GM12875 (cell line): ENCODE data around the gene ZBTB20.

Experiments
- H3K4me3 ChIP-seq: one replicate; pipeline ENCODE4 v1.5.1; 2011; ENCODE audit warnings: low read depth, low read length, control low read depth
- TF ChIP-seq, protein P1 (sequence below): IDR thresholded peaks from 2 replicates; pipeline ENCODE4 v1.5.1; 2011; ENCODE audit warnings: low read depth, mild to moderate bottlenecking, control low read depth, inconsistent platforms, low read length, moderate library complexity, borderline replicate concordance; ENCODE audit not compliant: insufficient read depth

The ZBTB20 gene

GRCh38 chr3:114758831-114759699 is 388.0 kb downstream of the ZBTB20 start:
- H3K4me3 ChIP-seq: no peak overlapping the region
- TF ChIP-seq, protein P1, sequence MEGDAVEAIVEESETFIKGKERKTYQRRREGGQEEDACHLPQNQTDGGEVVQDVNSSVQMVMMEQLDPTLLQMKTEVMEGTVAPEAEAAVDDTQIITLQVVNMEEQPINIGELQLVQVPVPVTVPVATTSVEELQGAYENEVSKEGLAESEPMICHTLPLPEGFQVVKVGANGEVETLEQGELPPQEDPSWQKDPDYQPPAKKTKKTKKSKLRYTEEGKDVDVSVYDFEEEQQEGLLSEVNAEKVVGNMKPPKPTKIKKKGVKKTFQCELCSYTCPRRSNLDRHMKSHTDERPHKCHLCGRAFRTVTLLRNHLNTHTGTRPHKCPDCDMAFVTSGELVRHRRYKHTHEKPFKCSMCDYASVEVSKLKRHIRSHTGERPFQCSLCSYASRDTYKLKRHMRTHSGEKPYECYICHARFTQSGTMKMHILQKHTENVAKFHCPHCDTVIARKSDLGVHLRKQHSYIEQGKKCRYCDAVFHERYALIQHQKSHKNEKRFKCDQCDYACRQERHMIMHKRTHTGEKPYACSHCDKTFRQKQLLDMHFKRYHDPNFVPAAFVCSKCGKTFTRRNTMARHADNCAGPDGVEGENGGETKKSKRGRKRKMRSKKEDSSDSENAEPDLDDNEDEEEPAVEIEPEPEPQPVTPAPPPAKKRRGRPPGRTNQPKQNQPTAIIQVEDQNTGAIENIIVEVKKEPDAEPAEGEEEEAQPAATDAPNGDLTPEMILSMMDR: no peak

- no peak overlapping the region for H3K4me3 ChIP-seq
- TF ChIP-seq, protein P1: no peak
Observed at GRCh38 chr3:114756506-114757279, 390.4 kb downstream of the ZBTB20 start.

DNA sequence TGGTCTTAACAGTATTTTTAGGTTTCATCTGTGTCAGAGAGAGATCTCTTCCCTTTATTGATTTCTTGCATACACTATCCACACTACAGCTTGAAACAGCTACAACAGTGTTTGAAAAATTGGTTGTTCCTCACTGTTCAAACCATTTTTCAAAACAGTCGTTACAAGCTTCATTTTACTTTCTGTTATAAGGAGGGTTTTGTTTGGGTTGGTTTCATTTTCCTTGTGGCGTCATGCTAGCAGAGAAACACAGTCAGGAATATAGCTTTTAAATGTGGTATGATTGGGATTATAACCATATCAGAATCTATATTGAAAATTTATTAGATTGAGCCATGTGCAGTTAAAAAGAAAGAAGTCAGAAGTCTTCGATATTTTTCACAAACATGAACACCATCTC is 400.6 kb downstream of the ZBTB20 start:
- no peak overlapping the region for H3K4me3 ChIP-seq
- TF ChIP-seq, protein P1: no peak

- TF ChIP-seq, protein P1: no peak
- H3K4me3 ChIP-seq: no peak overlapping the region
Observed at GRCh38 chr3:114745322-114746240, 401.5 kb downstream of the ZBTB20 start.

DNA sequence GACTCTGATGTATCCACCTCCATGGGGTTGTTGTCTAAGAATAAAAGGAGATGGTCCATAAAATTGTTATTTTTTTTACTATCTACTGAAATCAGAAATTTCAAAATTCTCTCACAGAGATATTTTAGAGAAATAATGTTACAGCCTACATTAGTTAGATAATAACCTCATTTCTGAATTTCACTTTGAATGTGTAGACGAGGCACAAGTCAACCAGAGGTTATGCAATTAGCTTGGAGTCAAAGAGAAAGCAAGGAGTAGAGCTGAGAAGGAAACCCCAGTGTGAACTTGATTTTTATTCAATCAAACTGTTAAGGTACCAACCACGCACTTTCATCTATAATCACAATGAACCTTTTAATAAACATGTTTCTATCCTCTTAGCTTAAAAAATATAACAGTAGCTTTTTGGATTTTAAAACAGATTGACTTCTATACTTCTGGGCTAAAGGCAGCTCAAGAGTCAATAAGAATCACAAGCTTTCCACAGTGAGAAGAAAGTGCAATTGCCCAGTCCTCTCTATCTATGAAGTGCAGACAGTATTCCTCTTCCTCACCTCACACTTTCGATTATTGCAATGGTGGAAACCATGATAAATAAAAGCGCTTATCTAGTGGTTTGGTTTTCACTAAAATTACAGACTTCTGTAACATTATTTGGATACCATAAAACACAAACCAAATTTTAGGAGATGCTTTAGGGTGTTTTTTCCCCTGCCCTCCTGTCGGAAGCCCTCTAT is 403.2 kb downstream of the ZBTB20 start:
- TF ChIP-seq, protein P1: no peak

GRCh38 chr3:114741066-114741465 is 406.0 kb downstream of the ZBTB20 start:
- no peak overlapping the region for H3K4me3 ChIP-seq
- TF ChIP-seq, protein P1: no peak

More for the DNA sequence above, 403.2 kb downstream of the ZBTB20 start:
- no peak overlapping the region for H3K4me3 ChIP-seq
